Measurements from ENCODE around the gene ARID3A. TPM values are rescaled to one million over a fixed set of nuclear protein-coding genes. Genes with fewer than 3 reads are reported as not detected.
"Not testable (repeated sequence)": the region's sequence is repeated elsewhere in the genome, so short reads cannot be mapped to it uniquely, and the experiment has no call there.

Gene ARID3A
- total RNA-seq, 4 donors from 2014 or later, result 2.8 to 11.0 (median 4.9) TPM

DNA sequence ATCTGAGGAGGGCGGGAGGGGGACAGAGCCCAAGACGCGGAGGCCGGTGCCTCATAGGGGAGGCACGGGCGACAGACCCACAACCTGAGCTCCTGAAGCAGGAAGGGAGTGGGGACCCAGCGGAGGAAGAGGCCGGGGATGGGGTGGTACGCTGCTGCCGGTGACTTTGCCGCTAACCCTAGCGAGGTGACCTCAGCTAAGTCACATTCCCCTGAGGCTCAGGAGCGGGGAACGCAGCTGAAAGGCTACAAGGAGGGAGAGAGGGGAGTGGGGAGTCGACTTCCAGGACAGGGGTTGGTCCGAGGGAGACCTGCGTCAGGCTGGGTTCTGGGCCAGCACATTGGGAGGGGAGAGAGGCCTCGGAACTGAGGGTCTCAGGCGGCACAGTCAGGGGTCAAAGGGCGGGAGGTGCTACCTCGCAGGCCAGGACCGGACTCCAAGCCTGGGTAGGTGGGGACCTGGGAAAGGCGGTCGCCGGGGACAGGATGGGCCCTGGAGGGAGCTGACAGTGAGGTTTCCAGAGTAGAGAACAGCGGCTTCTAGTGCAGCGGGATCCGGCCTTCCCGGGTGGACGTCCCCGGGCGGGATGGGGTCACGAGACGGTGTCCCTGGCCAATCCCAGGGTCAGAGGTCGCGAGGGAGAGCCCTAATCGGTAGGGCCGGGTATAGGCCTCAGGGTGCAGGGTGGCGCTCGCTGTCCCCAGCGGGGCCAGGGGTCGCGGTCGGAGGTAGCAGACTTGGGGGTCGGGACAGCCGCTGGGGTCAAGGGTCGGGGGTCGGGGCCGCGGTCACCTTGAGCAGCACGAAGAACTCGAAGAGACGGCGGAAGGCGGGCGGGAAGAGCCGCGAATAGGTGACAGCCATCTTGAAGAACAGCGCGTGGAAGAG lies 94.4 kb downstream of the ARID3A start:
- no peaks in the 10 kb centered on the region for H3K27me3 ChIP-seq
- DNase-seq, result peak in 2 of 3 donors; percentile 64 to 65
- TF ChIP-seq, protein P1, sequence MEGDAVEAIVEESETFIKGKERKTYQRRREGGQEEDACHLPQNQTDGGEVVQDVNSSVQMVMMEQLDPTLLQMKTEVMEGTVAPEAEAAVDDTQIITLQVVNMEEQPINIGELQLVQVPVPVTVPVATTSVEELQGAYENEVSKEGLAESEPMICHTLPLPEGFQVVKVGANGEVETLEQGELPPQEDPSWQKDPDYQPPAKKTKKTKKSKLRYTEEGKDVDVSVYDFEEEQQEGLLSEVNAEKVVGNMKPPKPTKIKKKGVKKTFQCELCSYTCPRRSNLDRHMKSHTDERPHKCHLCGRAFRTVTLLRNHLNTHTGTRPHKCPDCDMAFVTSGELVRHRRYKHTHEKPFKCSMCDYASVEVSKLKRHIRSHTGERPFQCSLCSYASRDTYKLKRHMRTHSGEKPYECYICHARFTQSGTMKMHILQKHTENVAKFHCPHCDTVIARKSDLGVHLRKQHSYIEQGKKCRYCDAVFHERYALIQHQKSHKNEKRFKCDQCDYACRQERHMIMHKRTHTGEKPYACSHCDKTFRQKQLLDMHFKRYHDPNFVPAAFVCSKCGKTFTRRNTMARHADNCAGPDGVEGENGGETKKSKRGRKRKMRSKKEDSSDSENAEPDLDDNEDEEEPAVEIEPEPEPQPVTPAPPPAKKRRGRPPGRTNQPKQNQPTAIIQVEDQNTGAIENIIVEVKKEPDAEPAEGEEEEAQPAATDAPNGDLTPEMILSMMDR (IDR thresholded peaks at IDR 0.05), result no peak
- TF ChIP-seq POLR2A (IDR thresholded peaks at IDR 0.05), result no peak
- H3K4me1 ChIP-seq, result peaks cover 16 to 51% (median 40%) of the 10 kb centered on the region in 4 donors
- no peaks in the 10 kb centered on the region for H3K9me3 ChIP-seq
- peak overlapping the region; percentile 89 to 98 (median 92) for H3K4me3 ChIP-seq
- peaks cover 0 to 5% (median 0%) of the 10 kb centered on the region in 3 donors for H3K36me3 ChIP-seq
- peak overlapping the region; percentile 87 to 95 (median 90) for H3K27ac ChIP-seq

DNA sequence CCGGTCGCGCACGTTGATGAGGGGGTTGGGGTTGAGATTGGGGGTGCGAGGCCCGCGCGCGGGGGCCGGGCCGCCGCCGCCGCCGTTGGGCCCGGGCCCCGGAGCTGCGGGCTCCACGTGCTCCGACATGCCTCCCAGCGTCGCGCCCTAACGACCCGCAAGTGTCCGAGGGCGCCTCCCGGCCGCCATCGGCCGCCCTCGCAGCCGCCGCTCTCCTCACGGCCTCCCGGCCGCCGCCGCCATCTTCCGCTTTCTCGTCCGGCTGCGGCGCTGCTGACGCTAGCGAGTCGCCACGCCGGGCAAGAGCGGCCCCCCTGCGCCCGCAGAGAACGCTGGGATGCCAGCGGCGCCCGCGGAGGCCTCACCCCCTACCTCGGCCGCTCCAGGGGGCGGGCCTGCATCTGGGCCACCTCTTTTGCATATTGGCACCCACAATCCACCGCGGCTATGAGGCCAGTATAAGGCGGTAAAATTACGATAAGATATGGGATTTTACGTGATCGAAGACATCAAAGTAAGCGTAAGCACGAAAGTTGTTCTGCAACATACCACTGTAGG lies 95.1 kb downstream of the ARID3A start, which contains the start of gene TMEM259:
TMEM259 (minus strand) TSS at position 256 of the 558 bp plus-strand sequence; CDS start at position 129, 127 bp downstream.
- H3K36me3 ChIP-seq, result no peaks in the 10 kb centered on the region
- peak; percentile 97 to 99 (median 98) for DNase-seq
- no peaks in the 10 kb centered on the region for H3K9me3 ChIP-seq
- peak within 1 kb of the TSS; percentile 87 to 95 (median 90) for H3K27ac ChIP-seq
- TF ChIP-seq, protein P1 (IDR thresholded peaks at IDR 0.05), result no peak
- TF ChIP-seq POLR2A (IDR thresholded peaks at IDR 0.05), result peak; percentile 50 to 72
- H3K4me1 ChIP-seq, result peaks cover 16 to 46% (median 37%) of the 10 kb centered on the region in 4 donors
- H3K4me3 ChIP-seq, result peak within 1 kb of the TSS; percentile 89 to 98 (median 92)
- no peaks in the 10 kb centered on the region for H3K27me3 ChIP-seq

DNA sequence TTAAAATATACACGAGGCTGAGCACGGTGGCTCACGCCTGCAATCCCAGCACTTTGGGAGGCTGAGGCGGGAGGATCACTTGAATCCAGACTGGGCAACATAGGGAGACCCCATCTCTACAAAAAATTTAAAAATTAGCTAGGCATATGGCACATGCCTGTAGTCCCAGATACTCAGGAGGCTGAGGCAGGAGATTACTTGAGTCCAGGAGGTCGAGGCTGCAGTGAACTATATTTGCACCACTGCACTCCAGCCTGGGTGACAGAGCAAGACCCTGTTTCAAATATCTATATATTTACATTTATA lies 98.0 kb downstream of the ARID3A start:
- not testable (repeated sequence) for H3K27ac ChIP-seq, H3K4me3 ChIP-seq, H3K9me3 ChIP-seq, H3K27me3 ChIP-seq, DNase-seq, H3K36me3 ChIP-seq
- H3K4me1 ChIP-seq, result peaks cover 0 to 38% (median 11%) of the 10 kb centered on the region in 4 donors

DNA sequence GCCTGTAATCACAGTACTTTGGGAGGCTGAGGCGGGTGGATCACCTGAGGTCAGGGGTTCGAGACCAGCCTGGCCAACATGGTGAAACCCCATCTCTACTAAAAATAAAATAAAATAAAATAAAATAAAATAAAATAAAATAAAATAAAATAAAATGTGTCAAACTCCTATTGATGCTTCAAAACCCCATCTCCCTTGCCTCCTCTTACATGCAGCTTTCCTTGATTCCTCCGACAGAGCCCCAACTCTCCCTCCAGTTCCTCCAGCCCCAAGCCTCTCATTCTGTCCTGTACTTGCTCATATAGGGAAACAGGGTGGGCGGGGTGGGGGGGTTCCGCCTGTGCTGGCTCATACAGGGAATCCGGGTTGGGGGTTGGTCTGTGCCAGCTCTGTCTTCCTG lies 99.2 kb downstream of the ARID3A start:
- peaks cover 0 to 37% (median 8%) of the 10 kb centered on the region in 4 donors for H3K4me1 ChIP-seq
- DNase-seq, H3K4me3 ChIP-seq, H3K36me3 ChIP-seq, H3K27ac ChIP-seq, H3K9me3 ChIP-seq, H3K27me3 ChIP-seq: not testable (repeated sequence)

Small RNA genes within 50 kb of the gene (small RNA-seq; reads per million reads assigned to genes)
- gene RNU6-2 (0 reads per million in 2 donors), gene RNU6-9 (0 reads per million in 2 donors)

Other genes with a start within 250 kb of the ARID3A start
- gene FSTL3, start 249.6 kb upstream of the ARID3A start, total RNA-seq, result 10 to 100 TPM; 13.8 to 94.9 (median 34.9) TPM
- not detected for gene PRSS57, start 230.6 kb upstream of the ARID3A start, total RNA-seq
- gene PALM, start 217.1 kb upstream of the ARID3A start, total RNA-seq, result 10 to 100 TPM in 3 of 4 donors, 1 to 10 TPM in 1; 7.5 to 33.8 (median 21.6) TPM
- gene MISP, start 174.9 kb upstream of the ARID3A start, total RNA-seq, result 100 to 1,000 TPM; 116 to 828 (median 637) TPM
- 100 to 1,000 TPM; 173 to 436 (median 229) TPM for gene PTBP1, start 128.6 kb upstream of the ARID3A start, total RNA-seq
- not detected for gene PLPPR3, start 104.1 kb upstream of the ARID3A start, total RNA-seq
- gene AZU1, start 98.2 kb upstream of the ARID3A start, total RNA-seq, result not detected
- gene PRTN3, start 85.0 kb upstream of the ARID3A start, total RNA-seq, result not detected
- gene ELANE, start 73.7 kb upstream of the ARID3A start, total RNA-seq, result not detected
- gene CFD, start 66.4 kb upstream of the ARID3A start, total RNA-seq, result 100 to 1,000 TPM; 140 to 403 (median 303) TPM
- 10 to 100 TPM; 60.2 to 83.6 (median 65.3) TPM for gene MED16, start 32.8 kb upstream of the ARID3A start, total RNA-seq
- not detected for gene RNU6-9, start 32.6 kb upstream of the ARID3A start, total RNA-seq
- gene R3HDM4, start 12.8 kb upstream of the ARID3A start, total RNA-seq, result 10 to 100 TPM; 20.8 to 43.5 (median 34.8) TPM
- gene KISS1R, start 8.7 kb upstream of the ARID3A start, total RNA-seq, result not detected
- 10 to 100 TPM; 26.4 to 58.8 (median 40.5) TPM for gene WDR18, start 58.3 kb downstream of the ARID3A start, total RNA-seq
- gene GRIN3B, start 74.4 kb downstream of the ARID3A start, total RNA-seq, result not detected
- 100 to 1,000 TPM; 287 to 409 (median 366) TPM for gene TMEM259, start 95.1 kb downstream of the ARID3A start, total RNA-seq
- not detected for gene RNU6-2, start 95.5 kb downstream of the ARID3A start, total RNA-seq
- gene CNN2, start 100.6 kb downstream of the ARID3A start, total RNA-seq, result 10 to 100 TPM; 20.6 to 47.0 (median 22.6) TPM
- gene ABCA7, start 114.1 kb downstream of the ARID3A start, total RNA-seq, result 100 to 1,000 TPM in 1 of 4 donors, 10 to 100 TPM in 3; 30.1 to 162 (median 72.1) TPM
- 100 to 1,000 TPM in 2 of 4 donors, 10 to 100 TPM in 2; 82.6 to 187 (median 118) TPM for gene ARHGAP45, start 141.1 kb downstream of the ARID3A start, total RNA-seq
- gene POLR2E, start 169.3 kb downstream of the ARID3A start, total RNA-seq, result 100 to 1,000 TPM in 2 of 4 donors, 10 to 100 TPM in 2; 74.3 to 107 (median 96.9) TPM
- gene GPX4, start 178.0 kb downstream of the ARID3A start, total RNA-seq, result 100 to 1,000 TPM; 258 to 493 (median 326) TPM
- 10 to 100 TPM; 26.4 to 71.0 (median 57.8) TPM for gene SBNO2, start 248.2 kb downstream of the ARID3A start, total RNA-seq

Measured in Peyer's patch (tissue), 4 donors.